GM19397 (cell line): ENCODE results near the gene ZNRD2.

Source experiments
- ATAC-seq: cut with Tn5 transposase; IDR thresholded peaks from one replicate; pipeline ENCODE4 v1.9.1; 2021; ENCODE audit warnings: mild to moderate bottlenecking, moderate library complexity; ENCODE audit not compliant: unreplicated experiment

The ZNRD2 gene

GRCh38 chr11:65585396-65586246, 15.3 kb downstream of the ZNRD2 start:
- no peak for ATAC-seq

- ATAC-seq, result no peak
Measured at GRCh38 chr11:65586247-65586630, 16.0 kb downstream of the ZNRD2 start.

- ATAC-seq, result no peak
Measured at GRCh38 chr11:65586676-65587075, 16.4 kb downstream of the ZNRD2 start.

GRCh38 chr11:65588199-65589054, 18.1 kb downstream of the ZNRD2 start:
- ATAC-seq, result peak; percentile 65

- no peak for ATAC-seq
Measured at GRCh38 chr11:65589444-65590239, 19.4 kb downstream of the ZNRD2 start.

GRCh38 chr11:65590240-65590738, 20.0 kb downstream of the ZNRD2 start:
- ATAC-seq, result no peak

GRCh38 chr11:65591939-65592857, 21.9 kb downstream of the ZNRD2 start:
- ATAC-seq, result no peak

- no peak for ATAC-seq
Measured at GRCh38 chr11:65592858-65593517, 22.7 kb downstream of the ZNRD2 start.

GRCh38 chr11:65593518-65594414, 23.5 kb downstream of the ZNRD2 start:
- no peak for ATAC-seq

GRCh38 chr11:65595131-65595530, 24.9 kb downstream of the ZNRD2 start:
- ATAC-seq, result no peak

- ATAC-seq, result no peak
Measured at GRCh38 chr11:65595543-65596281, 25.4 kb downstream of the ZNRD2 start, which contains the start of gene KCNK7. TSS of gene KCNK7 (minus strand) at chr11:65595800. CDS start at chr11:65595772, 28 bp downstream.

- ATAC-seq, result no peak
Measured at GRCh38 chr11:65596520-65596919, 26.2 kb downstream of the ZNRD2 start.

GRCh38 chr11:65598258-65598699, 28.0 kb downstream of the ZNRD2 start:
- ATAC-seq, result no peak

GRCh38 chr11:65599216-65599954, 29.1 kb downstream of the ZNRD2 start:
- no peak for ATAC-seq

GRCh38 chr11:65599955-65600246, 29.6 kb downstream of the ZNRD2 start:
- no peak for ATAC-seq

GRCh38 chr11:65604258-65604657, 34.0 kb downstream of the ZNRD2 start:
- ATAC-seq, result no peak
